GM18508 (cell line): ENCODE measurements around the gene BCR.

Experiments
- ATAC-seq: cut with Tn5 transposase; IDR thresholded peaks from one replicate; pipeline ENCODE4 v1.9.1; 2021; ENCODE audit warnings: moderate number of reproducible peaks; ENCODE audit not compliant: insufficient read depth, unreplicated experiment

The BCR gene

DNA sequence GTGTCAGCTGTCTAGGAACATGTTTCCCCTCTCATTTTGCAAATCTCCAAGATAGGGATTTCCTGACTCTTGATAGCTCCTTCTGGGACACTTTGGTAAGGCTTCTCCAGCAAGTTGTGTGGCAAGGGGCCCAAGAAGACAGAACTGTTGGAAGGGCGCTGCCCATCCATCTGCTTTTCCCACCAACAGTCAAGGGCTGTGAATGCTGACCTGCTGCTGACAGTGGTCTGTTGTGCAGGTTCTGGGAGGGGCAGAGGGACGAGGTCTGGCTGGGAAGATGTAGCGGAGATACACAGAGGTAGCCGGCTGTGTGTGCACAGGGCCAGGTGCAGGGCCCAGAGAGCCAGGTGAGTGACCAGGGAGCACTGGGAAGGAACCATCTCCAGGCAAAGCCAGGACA lies 12.2 kb downstream of the BCR start:
- no peak for ATAC-seq

DNA sequence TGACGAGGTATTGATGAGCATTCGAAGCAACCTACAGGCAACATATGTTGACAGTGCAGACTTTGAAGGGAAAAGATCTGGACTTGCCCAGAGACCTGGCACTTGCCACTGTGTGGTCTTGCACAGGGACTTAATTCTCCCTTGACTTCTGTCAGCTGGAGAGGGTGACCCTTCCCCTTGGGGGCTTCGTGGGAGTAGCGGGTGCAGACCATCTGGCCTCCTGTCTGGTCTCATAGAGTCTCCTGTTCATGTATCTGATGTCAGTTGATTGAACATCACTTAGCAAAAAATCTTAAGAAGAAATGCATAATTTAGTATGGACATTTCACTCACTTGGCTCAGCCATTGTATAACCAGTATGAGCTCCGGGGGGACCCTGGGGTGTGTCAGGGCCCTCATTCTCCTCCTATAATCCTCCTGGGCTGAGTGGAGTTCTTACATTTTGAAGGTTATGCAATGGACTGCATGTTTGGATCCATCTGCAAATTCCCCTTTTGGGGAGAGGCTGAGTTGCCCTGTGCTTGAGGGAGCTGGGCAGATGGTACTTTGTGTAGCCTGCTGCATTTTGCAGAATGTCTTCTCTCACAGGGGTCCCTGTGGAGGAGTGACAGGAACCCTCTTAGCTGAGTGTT lies 13.0 kb downstream of the BCR start:
- ATAC-seq, result no peak

DNA sequence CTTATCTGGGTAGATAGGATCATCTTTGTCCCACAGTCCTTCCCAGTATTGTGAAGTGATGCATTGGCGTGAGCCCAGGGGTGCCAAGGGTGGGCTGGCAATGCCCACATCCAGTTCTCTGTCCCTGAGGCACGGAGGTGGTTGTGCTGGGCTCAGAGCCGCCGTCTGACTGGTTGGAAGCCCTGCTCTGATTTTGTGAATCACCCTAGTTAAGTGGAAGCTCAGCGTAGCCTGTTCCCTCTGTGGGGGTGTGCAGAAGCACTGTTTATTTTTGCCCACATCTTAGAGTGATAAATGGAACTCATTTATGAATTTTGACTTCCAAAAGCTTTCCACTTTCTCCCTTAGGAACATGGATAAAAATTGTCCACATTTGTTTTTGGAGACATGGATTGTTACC lies 13.6 kb downstream of the BCR start:
- ATAC-seq, result no peak

GRCh38 chr22:23196165-23196564 lies 15.9 kb downstream of the BCR start:
- ATAC-seq, result no peak

DNA sequence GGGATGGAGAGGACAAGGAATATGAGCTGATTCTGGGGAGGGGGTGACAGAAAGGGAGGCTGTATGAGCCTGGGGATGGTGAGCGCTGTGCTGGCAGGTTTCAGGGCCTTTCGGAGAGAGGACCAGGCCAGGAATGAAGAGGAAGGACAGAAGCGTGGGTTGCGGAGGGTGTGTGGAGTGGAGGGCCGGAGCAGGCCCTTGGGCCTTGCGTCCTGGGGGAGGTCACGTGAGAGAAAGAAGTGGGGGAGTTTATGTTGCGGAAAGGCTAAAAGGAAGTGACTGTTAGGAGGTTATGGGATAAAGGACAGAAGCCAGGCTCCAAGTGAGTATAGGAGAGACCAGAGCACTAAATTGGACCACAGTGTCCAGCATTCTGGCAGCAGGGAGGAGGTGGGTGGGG lies 17.5 kb downstream of the BCR start:
- ATAC-seq, result no peak

GRCh38 chr22:23199159-23199558 lies 18.9 kb downstream of the BCR start:
- ATAC-seq, result no peak

GRCh38 chr22:23200898-23201297 lies 20.6 kb downstream of the BCR start:
- no peak for ATAC-seq

GRCh38 chr22:23202812-23203451 lies 22.6 kb downstream of the BCR start:
- ATAC-seq, result no peak

GRCh38 chr22:23203452-23204124 lies 23.3 kb downstream of the BCR start:
- no peak for ATAC-seq

DNA sequence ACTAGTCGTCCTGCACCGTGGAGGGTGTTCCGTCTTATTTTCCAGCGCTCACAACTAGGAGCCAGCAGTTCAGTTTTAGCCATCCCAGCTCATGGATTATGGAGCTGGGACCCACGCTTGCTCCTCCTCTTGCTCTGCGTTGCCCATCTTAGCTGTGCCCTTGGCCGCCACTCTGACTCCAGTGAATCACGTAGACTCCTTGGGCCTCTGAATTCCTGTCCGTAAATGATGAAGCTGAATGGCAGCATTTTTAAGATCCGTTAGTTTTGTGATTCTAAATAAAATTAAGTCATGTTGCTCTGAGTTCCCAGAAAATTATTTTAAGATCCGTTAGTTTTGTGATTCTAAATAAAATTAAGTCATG lies 23.8 kb downstream of the BCR start:
- no peak for ATAC-seq

DNA sequence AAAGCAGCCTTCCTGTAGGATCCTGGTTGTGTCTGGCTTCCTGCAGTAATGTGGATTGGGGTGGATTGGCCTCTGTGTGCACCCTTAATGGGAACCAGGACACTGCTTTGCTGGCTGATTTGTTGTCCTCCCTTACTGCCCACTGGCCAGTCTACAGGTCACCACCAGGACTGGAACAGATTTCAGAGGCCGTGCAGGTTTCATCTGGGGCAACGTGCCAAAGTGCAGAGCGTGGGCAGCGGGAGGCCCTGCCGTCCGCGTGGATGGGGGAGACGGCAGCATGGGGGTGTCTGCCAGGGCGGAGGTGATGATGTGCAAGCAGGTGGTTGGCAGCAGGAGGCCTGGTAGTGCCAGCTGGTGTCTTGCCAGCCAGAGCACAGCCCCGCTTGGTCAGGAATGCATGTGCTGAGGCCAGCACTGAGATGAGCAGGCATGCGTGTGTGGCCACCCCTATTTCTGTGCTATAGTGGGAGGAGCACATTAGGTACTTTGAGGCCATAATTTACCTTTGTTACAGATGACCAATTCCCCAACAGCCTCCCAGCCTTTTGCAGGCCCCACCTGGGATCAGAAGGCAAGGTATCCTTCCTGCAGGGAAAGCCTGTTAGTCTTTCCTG lies 24.3 kb downstream of the BCR start:
- ATAC-seq, result no peak

GRCh38 chr22:23205339-23206049 lies 25.2 kb downstream of the BCR start:
- no peak for ATAC-seq

DNA sequence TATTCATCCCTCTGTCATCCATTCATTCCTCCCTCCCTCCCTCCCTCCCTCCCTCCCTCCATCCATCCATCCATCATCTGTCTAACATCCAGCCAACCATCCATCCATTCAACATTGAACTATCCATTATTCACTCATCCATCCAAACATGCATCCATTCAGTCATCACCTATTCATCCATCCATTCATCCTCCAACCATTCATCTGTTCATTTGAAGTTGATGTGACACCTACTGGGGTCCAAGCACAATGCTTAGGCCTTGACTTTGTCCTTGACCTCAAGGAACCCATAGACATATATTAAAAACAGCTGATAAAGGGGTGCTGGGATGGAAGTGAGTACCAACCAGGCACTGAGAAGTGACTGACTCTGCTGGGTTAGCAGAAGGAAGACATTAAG lies 26.6 kb downstream of the BCR start:
- ATAC-seq, result no peak

DNA sequence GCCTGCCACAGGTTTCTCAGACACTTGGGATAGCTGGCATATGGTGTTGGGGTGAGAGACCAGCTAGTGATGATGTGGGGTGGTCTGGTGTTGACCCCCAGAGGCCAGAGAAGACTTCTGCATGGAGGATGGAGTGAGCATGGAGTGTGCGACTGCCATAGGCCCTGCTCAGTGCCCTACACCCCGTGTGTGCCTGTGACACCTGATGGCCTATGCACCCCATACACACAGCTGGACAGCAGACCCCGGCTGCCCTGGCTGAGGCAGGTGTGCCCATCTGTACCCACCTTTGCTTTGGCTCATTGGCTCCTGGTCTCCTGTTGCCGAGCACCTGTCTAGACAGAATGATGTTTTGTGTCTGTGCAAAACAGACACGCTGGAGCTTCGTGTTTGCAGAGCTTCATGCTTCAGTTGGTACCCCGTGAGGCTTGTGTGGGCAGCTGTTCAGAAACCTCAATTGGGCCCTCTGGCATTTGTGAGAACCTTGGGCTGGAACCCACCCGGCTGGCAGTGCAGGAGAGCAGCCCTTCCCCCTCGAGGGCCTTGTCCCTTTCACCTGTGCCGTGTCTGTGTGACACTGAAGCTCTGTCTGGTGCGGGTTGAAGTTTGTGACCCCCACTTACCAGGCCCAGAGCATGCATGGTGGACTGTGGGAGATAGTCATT lies 27.6 kb downstream of the BCR start:
- no peak for ATAC-seq

GRCh38 chr22:23210428-23211170 lies 30.3 kb downstream of the BCR start:
- no peak for ATAC-seq

DNA sequence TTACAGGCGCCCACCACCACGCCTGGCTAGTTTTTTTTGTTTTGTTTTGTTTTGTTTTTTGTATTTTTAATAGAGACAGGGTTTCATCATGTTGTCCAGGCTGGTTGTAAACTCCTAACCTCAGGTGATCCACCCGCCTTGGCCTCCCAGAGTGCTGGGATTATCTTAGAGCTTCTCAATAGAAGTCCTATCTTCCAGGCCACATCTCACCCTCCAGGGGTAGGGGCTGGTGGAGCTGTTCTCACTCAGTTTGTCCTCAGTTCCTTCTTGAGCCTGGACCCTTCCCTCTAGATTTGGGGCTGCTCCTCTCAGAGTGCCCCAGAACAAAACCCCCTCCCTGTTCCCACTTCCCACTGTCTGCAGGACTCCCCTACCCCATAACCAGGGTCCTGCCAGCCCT lies 31.3 kb downstream of the BCR start:
- ATAC-seq, result no peak

DNA sequence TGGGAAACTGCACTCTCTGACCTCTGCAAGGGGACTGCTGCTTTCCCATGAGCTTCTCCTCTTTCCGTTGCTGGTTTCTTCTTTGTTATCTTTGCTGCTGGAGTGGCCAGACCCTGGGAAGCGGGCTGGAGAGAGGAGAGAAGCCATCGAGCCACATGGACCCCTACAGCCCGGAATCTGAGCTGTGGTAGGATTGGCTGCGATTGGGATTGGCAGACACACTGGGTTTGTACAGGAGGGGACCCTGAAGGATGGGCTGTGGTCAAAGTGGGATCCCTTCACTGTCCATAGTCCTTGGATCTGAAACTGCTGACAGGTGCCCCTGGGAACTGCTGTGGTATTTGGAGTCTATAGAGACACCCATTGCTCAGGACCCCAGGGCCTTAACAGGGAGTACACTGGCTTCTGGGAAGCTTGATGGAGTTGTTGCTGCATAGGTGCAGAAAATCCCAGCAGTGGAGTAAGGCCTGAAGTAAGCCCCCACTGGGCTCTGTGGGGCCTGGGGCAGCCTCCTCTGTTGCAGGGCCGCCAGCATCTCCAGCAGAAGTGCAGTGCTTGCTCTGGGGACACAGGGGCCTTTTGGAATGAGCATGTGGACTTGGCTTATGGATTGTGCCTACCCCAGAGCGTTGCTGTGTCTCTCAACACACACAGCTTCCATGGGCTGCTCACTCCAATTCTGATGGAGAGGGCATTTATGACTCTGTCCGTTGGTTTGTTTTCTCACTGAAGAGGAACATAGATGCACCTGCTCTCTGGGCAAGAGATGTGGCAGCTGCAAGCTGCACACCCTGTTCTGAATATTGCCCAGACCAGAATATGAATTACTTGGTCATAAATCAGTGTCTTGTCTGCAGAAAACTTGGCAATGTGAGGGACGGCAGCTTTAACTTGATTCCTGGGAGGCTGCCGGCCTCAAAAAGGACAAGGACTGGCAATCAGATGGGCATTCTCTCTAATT lies 32.0 kb downstream of the BCR start:
- ATAC-seq, result no peak

DNA sequence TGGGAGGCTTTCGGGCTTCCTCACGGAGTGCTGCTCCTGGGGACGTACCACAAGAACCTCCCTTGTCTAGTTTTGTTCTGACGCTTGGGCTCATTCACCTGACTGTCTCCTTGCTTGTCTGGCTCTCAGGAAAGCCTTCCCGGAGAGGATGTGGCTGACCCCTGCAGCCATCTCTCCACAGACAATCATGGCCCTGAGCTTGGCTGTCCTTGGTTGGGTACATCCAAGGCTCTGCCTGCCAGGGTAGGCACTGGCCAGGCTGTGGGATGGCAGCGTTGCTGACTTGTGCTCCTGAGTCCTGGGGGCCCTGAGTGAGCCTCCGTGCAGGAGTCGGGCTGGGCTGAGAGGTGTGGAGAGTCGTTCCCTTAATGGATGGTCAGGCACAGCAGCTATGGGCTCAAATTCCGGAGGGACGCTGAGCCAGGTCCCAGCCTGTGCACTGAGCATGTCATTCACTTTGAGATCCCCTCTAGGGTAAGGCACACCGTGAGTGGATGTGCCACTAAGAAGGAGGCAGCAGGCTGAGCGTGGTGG lies 32.8 kb downstream of the BCR start:
- ATAC-seq, result no peak
